HG02884 (cell line): Measurements from ENCODE around the gene RGS11.

ENCODE experiments used
- ATAC-seq: cut with Tn5 transposase; IDR thresholded peaks from one replicate; pipeline ENCODE4 v1.9.1; 2021; ENCODE audit warnings: mild to moderate bottlenecking, moderate library complexity; ENCODE audit not compliant: unreplicated experiment

Gene RGS11

GRCh38 chr16:275786-276232, at the start of gene RGS11:
Gene RGS11 (minus strand): TSS chr16:275944. CDS start chr16:275911, 33 bp downstream.
- ATAC-seq, result no peak

GRCh38 chr16:324451-325334, 48.9 kb upstream of the RGS11 start:
- ATAC-seq, result no peak

GRCh38 chr16:324201-324450, 48.4 kb upstream of the RGS11 start:
- no peak for ATAC-seq

GRCh38 chr16:322476-323143, 46.9 kb upstream of the RGS11 start:
- no peak for ATAC-seq

- no peak for ATAC-seq
These were observed 45.8 kb upstream of the RGS11 start for GRCh38 chr16:321532-321931.

- ATAC-seq, result no peak
These were observed 44.5 kb upstream of the RGS11 start for GRCh38 chr16:320206-320605.

GRCh38 chr16:318628-319027, 42.9 kb upstream of the RGS11 start:
- no peak for ATAC-seq

- no peak for ATAC-seq
These were observed 41.8 kb upstream of the RGS11 start for GRCh38 chr16:317583-317982.

- ATAC-seq, result no peak
These were observed 41.2 kb upstream of the RGS11 start for GRCh38 chr16:316741-317464.

GRCh38 chr16:314795-315299, 39.1 kb upstream of the RGS11 start:
- ATAC-seq, result no peak

- ATAC-seq, result no peak
These were observed 38.6 kb upstream of the RGS11 start for GRCh38 chr16:314351-314750.

GRCh38 chr16:311725-312124, 36.0 kb upstream of the RGS11 start:
- ATAC-seq, result no peak

- ATAC-seq, result no peak
These were observed 33.7 kb upstream of the RGS11 start for GRCh38 chr16:309476-309875.

- ATAC-seq, result no peak
These were observed 32.1 kb upstream of the RGS11 start for GRCh38 chr16:307691-308312.

GRCh38 chr16:306911-307370, 31.2 kb upstream of the RGS11 start:
- ATAC-seq, result no peak

GRCh38 chr16:305916-306626, 30.3 kb upstream of the RGS11 start:
- no peak for ATAC-seq

GRCh38 chr16:303760-304505, 28.2 kb upstream of the RGS11 start:
- no peak for ATAC-seq

- no peak for ATAC-seq
These were observed 26.2 kb upstream of the RGS11 start for GRCh38 chr16:301950-302349.

GRCh38 chr16:301235-301634, 25.5 kb upstream of the RGS11 start:
- ATAC-seq, result no peak

- ATAC-seq, result no peak
These were observed 22.1 kb upstream of the RGS11 start for GRCh38 chr16:297832-298231.
